ENCODE results near the gene SOCS3.

SOCS3 gene

DNA sequence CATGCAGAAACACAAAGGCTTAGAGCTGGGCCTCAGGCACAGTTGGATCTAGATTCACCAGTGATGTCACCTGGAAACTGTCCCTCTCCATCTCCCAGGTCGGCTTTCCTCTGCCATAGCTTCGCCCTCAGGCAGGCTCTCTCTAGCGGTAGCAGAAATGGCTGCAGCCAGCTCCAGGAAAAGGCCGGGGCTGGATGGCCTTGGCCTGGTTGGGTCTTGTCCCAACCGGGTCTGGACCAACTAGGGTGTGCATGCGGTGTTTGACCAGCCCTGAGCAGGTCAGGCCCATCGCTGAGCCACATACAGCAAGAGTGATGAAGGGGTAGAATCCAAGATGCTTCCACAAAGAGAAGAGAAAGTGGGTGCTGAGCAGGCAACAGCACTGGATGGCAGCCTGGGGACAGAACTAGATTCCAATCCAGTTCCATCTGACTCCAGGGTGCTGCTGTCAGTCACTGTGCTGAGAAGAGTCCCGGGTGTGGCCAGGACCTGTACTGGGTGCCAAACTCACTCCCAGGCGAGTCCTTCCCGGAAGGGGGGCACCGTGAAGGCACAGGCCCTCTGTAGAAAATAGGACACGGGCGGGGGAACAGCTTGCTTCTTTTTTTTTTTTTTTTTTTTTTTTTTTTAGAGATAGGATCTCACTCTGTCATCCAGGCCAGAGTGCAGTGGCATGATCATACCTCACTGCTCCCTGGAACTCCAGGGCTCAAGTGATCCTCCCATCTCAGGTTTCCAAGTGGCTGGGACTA is 51.8 kb downstream of the SOCS3 start:
- Histone ChIP-seq H3K79me2 (ENCODE audit: insufficient read depth, low read length) (no peaks in the 10 kb centered on the region), H3K4me2 (ENCODE audit: low read depth, low read length, poor library complexity, severe bottlenecking) (no peak overlapping the region), H3K4me1 (ENCODE audit: insufficient read depth, low read length, poor library complexity, severe bottlenecking) (no peaks in the 10 kb centered on the region), H3F3A (ENCODE audit: low read depth) (no peaks in the 10 kb centered on the region), H3K4me3 (ENCODE audit: low read length, poor library complexity, severe bottlenecking) (no peak overlapping the region), H3K9me2 (replicated peaks; ENCODE audit: low read depth, low read length) (no peaks in the 10 kb centered on the region), H3K27me3 (ENCODE audit: insufficient read depth, low read length, poor library complexity, severe bottlenecking) (no peaks in the 10 kb centered on the region), H2AFZ (ENCODE audit: low read length) (no peak overlapping the region), H3K36me3 (ENCODE audit: insufficient read depth, low read length) (no peaks in the 10 kb centered on the region), H3K9me3 (ENCODE audit: insufficient read depth, low read depth, low read length) (no peaks in the 10 kb centered on the region), H4K20me1 (ENCODE audit: insufficient read depth, low read length, poor library complexity, severe bottlenecking) (no peaks in the 10 kb centered on the region), H3K9ac (ENCODE audit: low read depth, low read length, poor library complexity, severe bottlenecking) (no peak overlapping the region)
- TF ChIP-seq CTCF (conservative IDR thresholded peaks at IDR 0.05; ENCODE audit: low read length) (no peak), EZH2phosphoT487 (IDR thresholded peaks at IDR 0.05; ENCODE audit: borderline replicate concordance) (no peak)

DNA sequence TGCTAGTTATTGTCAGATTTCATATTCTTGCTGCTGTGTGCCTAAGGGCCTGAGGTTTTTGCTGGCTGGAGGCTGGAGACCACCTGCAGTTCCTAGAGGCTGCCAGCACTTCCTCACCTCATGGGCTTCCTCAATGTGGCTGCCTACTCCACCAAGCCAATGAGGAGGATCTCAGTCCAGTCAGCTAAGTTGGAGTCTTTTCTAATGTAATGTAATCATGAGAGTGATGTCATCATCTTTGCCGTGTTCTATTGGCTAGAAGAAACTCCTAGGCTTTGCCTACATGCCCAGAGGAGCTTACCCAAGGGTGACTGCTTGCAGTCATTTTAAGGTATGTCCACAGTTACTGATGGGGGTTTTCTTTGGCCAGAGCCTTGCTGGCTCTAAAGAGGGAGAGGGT is 53.0 kb downstream of the SOCS3 start:
- Histone ChIP-seq H3K79me2 (ENCODE audit: insufficient read depth, low read length) (no peaks in the 10 kb centered on the region), H3K4me3 (ENCODE audit: low read length, poor library complexity, severe bottlenecking) (no peak overlapping the region), H3F3A (ENCODE audit: low read depth) (no peaks in the 10 kb centered on the region), H3K4me2 (ENCODE audit: low read depth, low read length, poor library complexity, severe bottlenecking) (no peak overlapping the region), H2AFZ (ENCODE audit: low read length) (no peak overlapping the region), H4K20me1 (ENCODE audit: insufficient read depth, low read length, poor library complexity, severe bottlenecking) (no peaks in the 10 kb centered on the region), H3K4me1 (ENCODE audit: insufficient read depth, low read length, poor library complexity, severe bottlenecking) (no peaks in the 10 kb centered on the region), H3K27me3 (ENCODE audit: insufficient read depth, low read length, poor library complexity, severe bottlenecking) (no peaks in the 10 kb centered on the region), H3K36me3 (ENCODE audit: insufficient read depth, low read length) (no peaks in the 10 kb centered on the region), H3K9ac (ENCODE audit: low read depth, low read length, poor library complexity, severe bottlenecking) (no peak overlapping the region), H3K9me2 (replicated peaks; ENCODE audit: low read depth, low read length) (no peaks in the 10 kb centered on the region), H3K9me3 (ENCODE audit: insufficient read depth, low read depth, low read length) (no peaks in the 10 kb centered on the region)
- no peak for TF ChIP-seq EZH2phosphoT487 (IDR thresholded peaks at IDR 0.05; ENCODE audit: borderline replicate concordance)
- no peak for TF ChIP-seq CTCF (conservative IDR thresholded peaks at IDR 0.05; ENCODE audit: low read length)

Data from Loucy (cell line).